ENCODE measurements around the gene HS3ST5. TPM values are rescaled to one million over a fixed set of nuclear protein-coding genes. Genes with fewer than 3 reads are reported as not detected.

Gene HS3ST5
- total RNA-seq, 1 experiment from 2014 or later = 0.29 TPM

DNA sequence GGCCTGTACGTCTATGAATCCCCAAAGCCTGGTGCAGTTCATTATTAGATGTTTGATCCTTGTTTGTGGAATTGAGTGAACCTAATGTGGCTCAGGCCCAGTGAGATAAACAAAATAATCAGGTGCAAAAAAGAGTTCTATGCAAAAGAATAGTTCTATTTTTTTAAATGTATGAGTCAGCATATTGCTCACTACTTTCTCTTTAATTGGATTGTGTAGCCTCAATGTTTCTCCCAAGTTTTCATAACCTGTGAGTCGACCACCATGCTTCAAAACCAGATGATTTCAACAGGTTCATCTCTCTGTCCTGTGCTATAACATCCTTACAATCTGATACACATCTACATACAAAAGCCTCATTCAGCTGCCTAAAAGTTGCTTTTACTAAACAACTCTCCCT is 255.3 kb downstream of the HS3ST5 start:
- ChIA-PET POLR2A (no interaction called here), CTCF (interaction anchor here (0.6 kb wide), 1 partner anchor 1447 kb away, joined by 4 read pairs; no protein-coding TSS in a partner anchor)
- no peaks in the 10 kb centered on the region for H3K27me3 ChIP-seq (replicated peaks; ENCODE audit: control insufficient read depth, insufficient read depth, low read length)
- BruUV-seq (replicated peaks) = no TSS peak
- no peaks in the 10 kb centered on the region for H3K36me3 Mint-ChIP-seq (ENCODE audit: insufficient read depth, unreplicated experiment)
- H3K27ac Mint-ChIP-seq (ENCODE audit: unreplicated experiment) = no peak overlapping the region
- intact Hi-C loops (cut with micrococcal nuclease; ENCODE audit: unreplicated experiment) = no loop called here
- TF ChIP-seq, protein P1, sequence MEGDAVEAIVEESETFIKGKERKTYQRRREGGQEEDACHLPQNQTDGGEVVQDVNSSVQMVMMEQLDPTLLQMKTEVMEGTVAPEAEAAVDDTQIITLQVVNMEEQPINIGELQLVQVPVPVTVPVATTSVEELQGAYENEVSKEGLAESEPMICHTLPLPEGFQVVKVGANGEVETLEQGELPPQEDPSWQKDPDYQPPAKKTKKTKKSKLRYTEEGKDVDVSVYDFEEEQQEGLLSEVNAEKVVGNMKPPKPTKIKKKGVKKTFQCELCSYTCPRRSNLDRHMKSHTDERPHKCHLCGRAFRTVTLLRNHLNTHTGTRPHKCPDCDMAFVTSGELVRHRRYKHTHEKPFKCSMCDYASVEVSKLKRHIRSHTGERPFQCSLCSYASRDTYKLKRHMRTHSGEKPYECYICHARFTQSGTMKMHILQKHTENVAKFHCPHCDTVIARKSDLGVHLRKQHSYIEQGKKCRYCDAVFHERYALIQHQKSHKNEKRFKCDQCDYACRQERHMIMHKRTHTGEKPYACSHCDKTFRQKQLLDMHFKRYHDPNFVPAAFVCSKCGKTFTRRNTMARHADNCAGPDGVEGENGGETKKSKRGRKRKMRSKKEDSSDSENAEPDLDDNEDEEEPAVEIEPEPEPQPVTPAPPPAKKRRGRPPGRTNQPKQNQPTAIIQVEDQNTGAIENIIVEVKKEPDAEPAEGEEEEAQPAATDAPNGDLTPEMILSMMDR (IDR thresholded peaks at IDR 0.05; ENCODE audit: insufficient read depth in 1 of 2, low read depth in 1 of 2, low read length in 1 of 2, severe bottlenecking in 1 of 2, unreplicated experiment in 1 of 2) = no peak
- no peaks in the 10 kb centered on the region for H3K9me3 Mint-ChIP-seq (ENCODE audit: unreplicated experiment)
- no peaks in the 10 kb centered on the region for H3K4me1 ChIP-seq
- H3K27me3 Mint-ChIP-seq (ENCODE audit: insufficient read depth, unreplicated experiment) = no peaks in the 10 kb centered on the region
- no peak overlapping the region for H3K4me3 ChIP-seq (ENCODE audit: low read depth, low read length)
- no peak overlapping the region for H3K4me3 Mint-ChIP-seq (ENCODE audit: unreplicated experiment)
- H3K9me3 ChIP-seq = no peaks in the 10 kb centered on the region
- no peaks in the 10 kb centered on the region for H3K4me1 Mint-ChIP-seq (ENCODE audit: low read depth, unreplicated experiment)
- no peaks in the 10 kb centered on the region for H3K36me3 ChIP-seq (ENCODE audit: control insufficient read depth, insufficient read depth, low read length)
- no peak for DNase-seq

DNA sequence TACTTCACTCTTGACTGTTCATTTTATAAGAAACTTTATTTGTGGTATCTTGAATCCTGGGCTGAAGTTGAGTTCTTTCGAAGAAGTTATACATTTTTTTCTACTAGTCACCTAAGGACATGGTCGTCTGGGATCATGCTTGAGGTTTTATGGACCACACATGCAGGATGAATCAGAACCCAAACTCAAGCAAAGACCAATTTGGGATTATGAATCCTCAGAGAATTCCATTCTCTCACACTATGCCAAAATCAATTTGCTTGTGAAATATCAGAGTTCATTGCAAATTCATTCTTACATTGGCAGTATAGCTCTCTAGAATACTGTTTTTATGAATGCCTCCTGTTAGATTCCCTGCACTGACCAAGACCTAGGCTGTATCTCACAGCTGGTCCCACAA is 257.6 kb downstream of the HS3ST5 start:
- no peaks in the 10 kb centered on the region for H3K9me3 ChIP-seq
- BruUV-seq (replicated peaks) = no TSS peak
- intact Hi-C loops (cut with micrococcal nuclease; ENCODE audit: unreplicated experiment) = no loop called here

DNA sequence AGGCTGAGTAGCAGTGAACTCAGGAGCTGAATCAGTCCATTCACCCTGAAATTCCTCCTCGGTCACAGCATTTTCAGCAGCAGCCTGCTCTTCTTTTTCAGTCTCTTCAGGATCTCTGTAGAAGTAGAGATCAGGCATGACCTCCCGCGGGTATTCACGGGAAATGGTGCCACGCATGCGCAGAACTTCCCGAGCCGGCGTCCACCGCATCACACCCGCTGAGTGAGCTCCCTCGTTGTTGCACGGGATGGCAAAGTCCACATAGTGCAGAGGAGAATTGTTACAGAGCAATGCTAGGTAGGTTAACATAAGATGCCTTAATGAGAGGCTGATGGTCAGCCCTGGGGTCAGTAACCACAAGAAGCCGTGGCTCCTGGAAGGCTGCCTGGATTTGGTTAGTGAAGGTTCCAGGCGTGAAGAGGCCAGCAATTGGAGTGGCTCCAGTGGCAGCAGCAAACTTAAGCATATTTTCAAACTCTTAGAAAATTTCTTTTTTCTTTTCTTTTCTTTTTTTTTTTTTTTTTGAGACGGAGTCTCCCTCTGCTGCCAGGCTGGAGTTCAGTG is 258.4 kb downstream of the HS3ST5 start:
- CTCF ChIA-PET = interaction anchor here (1.2 kb wide), 1 partner anchor 89 kb away, joined by 4 read pairs; no protein-coding TSS in a partner anchor
- TF ChIP-seq, protein P1 (IDR thresholded peaks at IDR 0.05; ENCODE audit: insufficient read depth in 1 of 2, low read depth in 1 of 2, low read length in 1 of 2, severe bottlenecking in 1 of 2, unreplicated experiment in 1 of 2) = no peak
- Histone ChIP-seq H3K36me3 (ENCODE audit: control insufficient read depth, insufficient read depth, low read length) (no peaks in the 10 kb centered on the region), H3K4me1 (no peaks in the 10 kb centered on the region), H3K27me3 (replicated peaks; ENCODE audit: control insufficient read depth, insufficient read depth, low read length) (no peaks in the 10 kb centered on the region), H3K4me3 (ENCODE audit: low read depth, low read length) (no peak overlapping the region), H3K9me3 (no peaks in the 10 kb centered on the region)
- intact Hi-C loops (cut with micrococcal nuclease; ENCODE audit: unreplicated experiment) = no loop called here
- no peaks in the 10 kb centered on the region for H3K9me3 Mint-ChIP-seq (ENCODE audit: unreplicated experiment)
- BruUV-seq (replicated peaks) = no TSS peak
- no peaks in the 10 kb centered on the region for H3K4me1 Mint-ChIP-seq (ENCODE audit: low read depth, unreplicated experiment)
- no peaks in the 10 kb centered on the region for H3K36me3 Mint-ChIP-seq (ENCODE audit: insufficient read depth, unreplicated experiment)
- no peak overlapping the region for H3K4me3 Mint-ChIP-seq (ENCODE audit: unreplicated experiment)
- H3K27me3 Mint-ChIP-seq (ENCODE audit: insufficient read depth, unreplicated experiment) = no peaks in the 10 kb centered on the region
- no peak for DNase-seq
- H3K27ac Mint-ChIP-seq (ENCODE audit: unreplicated experiment) = no peak overlapping the region
- POLR2A ChIA-PET = no interaction called here

More for the DNA sequence above, 257.6 kb downstream of the HS3ST5 start:
- ChIA-PET POLR2A (no interaction called here), CTCF (interaction anchor here (1.2 kb wide), 1 partner anchor 90 kb away, joined by 4 read pairs; no protein-coding TSS in a partner anchor)
- no peaks in the 10 kb centered on the region for H3K36me3 Mint-ChIP-seq (ENCODE audit: insufficient read depth, unreplicated experiment)
- no peaks in the 10 kb centered on the region for H3K4me1 Mint-ChIP-seq (ENCODE audit: low read depth, unreplicated experiment)
- Histone ChIP-seq H3K27me3 (replicated peaks; ENCODE audit: control insufficient read depth, insufficient read depth, low read length) (no peaks in the 10 kb centered on the region), H3K4me3 (ENCODE audit: low read depth, low read length) (no peak overlapping the region), H3K4me1 (no peaks in the 10 kb centered on the region), H3K36me3 (ENCODE audit: control insufficient read depth, insufficient read depth, low read length) (no peaks in the 10 kb centered on the region)
- no peak overlapping the region for H3K4me3 Mint-ChIP-seq (ENCODE audit: unreplicated experiment)
- H3K9me3 Mint-ChIP-seq (ENCODE audit: unreplicated experiment) = no peaks in the 10 kb centered on the region
- H3K27ac Mint-ChIP-seq (ENCODE audit: unreplicated experiment) = no peak overlapping the region
- TF ChIP-seq, protein P1 (IDR thresholded peaks at IDR 0.05; ENCODE audit: insufficient read depth in 1 of 2, low read depth in 1 of 2, low read length in 1 of 2, severe bottlenecking in 1 of 2, unreplicated experiment in 1 of 2) = no peak
- no peaks in the 10 kb centered on the region for H3K27me3 Mint-ChIP-seq (ENCODE audit: insufficient read depth, unreplicated experiment)
- no peak for DNase-seq
